ENCODE data around the gene ASXL1.
"Not testable (repeated sequence)": the region's sequence is repeated elsewhere in the genome, so short reads cannot be mapped to it uniquely, and the experiment has no call there.

The ASXL1 gene

DNA sequence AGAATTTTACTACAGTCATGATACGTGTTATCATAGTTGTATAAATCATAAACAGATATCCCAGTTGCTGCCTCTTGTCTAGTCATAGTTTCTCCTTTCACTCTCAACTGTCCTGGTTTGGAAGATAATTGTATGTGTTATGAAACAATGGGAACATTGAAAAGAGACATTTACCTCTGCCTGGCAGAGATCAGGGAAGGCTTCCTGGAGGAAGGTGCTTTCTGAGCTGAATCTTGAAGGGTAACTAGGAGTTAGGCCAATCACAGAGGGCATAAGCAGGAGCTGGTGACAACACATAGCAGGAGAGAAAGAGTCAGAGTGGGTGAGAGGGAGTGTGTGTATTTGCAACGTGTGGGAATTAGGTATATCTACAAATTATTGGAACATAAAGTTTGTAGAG, 5.4 kb downstream of the ASXL1 start:
- no peak for DNase-seq

DNA sequence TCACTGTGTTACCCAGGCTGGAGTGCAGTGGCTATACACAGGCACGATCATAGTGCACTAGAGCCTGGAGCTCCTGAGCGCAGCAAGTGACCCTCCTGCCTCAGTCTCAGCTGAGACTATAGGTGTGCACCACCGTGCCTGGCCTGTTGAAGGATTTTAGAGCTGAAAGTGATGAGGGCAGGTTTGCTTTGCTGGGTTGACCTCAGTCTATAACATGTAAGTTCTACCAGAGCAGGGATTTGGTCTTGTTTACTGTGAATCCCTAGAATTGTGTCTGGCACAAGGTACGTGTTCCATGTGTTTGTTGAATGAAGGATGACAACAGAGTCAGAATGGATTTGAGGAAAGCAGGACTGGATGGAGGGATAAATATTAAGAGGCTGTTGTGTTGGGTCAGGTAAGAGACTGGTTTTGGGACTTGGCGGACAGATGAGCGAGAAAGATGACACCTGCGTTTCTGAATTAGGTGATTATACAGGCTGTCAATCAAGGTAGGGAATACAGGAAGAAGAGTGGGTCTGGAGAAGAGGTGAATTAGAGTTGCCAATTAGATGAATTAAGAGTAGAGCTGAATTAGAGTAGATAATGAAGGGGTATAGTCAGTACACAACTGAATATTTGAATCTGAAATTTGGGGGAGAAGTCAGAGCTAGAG, 6.5 kb downstream of the ASXL1 start:
- DNase-seq: no peak

DNA sequence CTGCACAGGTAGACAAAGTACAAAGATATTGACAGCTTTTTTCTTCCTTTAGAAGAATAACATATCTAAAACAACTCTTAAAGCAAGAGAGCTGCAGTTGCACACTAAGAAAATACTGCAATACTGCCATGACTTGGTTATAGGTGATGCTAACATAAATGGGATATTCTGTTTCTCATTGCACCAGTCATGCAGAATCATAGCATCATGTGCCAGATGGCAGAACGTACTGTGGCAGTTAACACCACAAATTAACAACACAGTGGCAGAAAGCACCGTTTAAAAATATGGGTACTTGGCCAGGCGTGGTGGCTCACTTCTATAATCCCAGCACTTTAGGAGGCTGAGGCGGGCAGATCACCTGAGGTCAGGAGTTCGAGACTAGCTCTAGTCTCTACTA, 7.4 kb downstream of the ASXL1 start:
- no peak for DNase-seq

DNA sequence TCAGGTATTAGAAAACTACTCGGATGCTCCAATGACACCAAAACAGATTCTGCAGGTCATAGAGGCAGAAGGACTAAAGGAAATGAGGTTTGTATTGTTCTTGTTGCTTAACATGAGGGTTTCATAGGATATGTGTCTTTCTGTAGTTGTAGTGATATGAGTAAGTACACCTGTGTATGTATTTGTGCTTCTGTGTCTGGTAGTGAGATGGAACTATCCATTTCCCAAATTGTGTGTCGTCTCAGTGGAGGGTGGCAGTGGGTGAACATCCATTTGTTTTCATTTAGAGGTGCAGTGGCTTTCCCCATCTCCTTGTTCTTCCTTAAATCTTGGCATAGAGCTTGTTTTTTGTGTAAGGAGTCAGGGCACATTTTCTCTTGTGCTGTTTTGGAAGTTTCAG, 8.2 kb downstream of the ASXL1 start:
- DNase-seq: no peak

DNA sequence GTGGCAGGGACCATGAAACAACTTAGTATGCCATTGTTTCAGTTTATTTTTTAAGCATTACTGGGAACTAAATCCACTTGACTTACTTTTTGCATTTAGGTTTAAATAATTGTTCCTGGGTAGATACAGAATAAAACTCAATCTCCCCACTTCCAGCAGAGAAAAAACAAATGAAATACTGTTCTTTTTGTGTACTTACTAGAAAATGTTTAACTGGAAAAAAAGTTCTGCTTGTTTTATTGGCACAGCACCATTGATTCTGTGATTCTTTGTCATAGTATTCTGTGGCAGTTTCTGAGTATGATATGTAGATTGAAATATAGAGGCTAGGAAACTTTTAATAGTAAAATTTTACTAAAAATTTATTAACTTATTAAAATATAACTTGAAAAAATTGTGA, 10.2 kb downstream of the ASXL1 start:
- DNase-seq: no peak

DNA sequence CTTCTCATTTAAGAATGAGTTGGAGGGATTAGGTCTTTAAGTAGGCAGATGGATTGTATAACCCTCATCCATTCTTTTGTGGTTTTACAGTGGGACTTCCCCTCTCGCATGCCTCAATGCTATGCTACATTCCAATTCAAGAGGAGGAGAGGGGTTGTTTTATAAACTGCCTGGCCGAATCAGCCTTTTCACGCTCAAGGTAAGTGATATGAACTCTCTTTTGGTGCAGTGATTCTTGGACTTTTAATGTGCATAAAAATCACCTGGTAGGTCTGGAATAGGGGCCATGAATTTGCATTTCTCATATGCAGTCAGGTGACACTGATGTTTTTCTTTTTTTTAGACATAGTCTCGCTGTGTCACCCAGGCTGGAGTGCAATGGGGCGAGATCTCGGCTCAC, 10.8 kb downstream of the ASXL1 start:
- DNase-seq: no peak

DNA sequence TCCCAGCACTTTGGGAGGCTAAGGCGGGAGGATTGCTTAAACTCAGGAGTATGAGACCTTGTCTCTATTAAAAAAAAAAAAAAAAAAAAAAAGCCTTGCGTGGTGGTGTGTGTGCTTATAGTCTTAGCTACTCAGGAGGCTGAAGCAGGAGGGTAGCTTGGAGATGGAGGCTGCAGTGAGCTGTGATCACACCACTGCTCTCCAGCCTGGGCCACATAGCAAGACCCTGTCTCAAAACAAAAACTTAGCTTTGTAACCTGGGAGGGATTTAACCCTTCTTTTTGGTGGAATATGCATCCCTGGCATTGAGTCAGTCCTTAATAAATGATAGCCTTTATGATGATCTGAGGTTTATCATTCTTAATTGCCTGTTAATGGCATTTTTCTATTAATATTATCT, 12.8 kb downstream of the ASXL1 start:
- no peak for DNase-seq

DNA sequence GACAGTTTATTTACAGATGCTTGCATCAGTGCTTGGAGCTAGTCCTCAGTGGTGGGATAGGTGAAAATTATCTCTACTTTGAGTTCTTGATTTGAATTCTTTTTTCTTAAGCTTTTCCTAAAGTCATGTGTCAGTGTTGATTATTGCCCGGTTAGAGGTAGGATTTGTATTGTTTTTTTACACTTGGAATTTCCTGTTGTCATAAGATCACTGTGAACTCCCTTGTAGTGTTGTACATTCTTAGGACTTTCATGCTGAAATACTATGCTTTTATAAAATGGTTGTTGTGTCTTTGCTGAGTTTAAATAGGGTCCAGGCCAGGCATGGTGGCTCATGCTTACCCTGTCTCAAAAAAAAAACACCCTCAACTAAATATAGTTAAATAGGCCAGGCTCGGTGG, 20.3 kb downstream of the ASXL1 start:
- DNase-seq: no peak

DNA sequence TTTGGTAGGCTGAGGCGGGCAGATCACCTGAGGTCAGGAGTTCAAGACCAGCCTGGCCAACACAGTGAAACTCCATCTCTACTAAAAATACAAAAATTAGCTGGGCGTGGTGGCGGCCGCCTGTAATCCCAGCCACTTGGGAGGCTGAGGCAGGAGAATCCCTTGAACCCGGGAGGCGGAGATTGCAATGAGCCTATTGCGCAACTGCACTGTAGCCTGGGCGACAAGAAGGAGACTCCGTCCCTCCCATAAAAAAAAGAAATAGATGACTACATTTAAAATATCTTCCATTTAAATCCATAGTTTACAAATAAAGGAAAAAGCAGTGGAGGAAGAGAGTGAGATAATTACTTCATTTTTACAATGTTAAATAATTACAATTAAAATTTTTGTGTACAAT, 21.9 kb downstream of the ASXL1 start:
- DNase-seq: not testable (repeated sequence)

DNA sequence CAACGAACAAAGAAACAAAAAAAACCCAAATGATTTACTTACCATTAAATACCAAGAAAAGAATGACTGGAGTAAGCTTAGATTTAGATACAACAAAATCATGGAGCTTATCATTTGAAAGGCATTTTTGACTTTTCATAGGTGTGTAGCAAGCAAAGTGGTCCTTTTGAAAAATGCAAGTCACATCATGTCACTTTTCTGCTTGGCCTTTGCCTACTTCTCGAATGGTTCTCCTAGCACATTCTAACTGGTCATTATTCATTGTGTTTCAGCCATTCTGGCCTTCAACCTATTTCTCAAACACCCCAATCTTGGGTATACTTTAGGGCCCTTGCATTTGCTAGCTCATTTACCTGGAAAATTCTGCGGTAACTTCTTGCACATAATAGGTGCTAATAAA, 22.6 kb downstream of the ASXL1 start:
- DNase-seq: no peak

DNA sequence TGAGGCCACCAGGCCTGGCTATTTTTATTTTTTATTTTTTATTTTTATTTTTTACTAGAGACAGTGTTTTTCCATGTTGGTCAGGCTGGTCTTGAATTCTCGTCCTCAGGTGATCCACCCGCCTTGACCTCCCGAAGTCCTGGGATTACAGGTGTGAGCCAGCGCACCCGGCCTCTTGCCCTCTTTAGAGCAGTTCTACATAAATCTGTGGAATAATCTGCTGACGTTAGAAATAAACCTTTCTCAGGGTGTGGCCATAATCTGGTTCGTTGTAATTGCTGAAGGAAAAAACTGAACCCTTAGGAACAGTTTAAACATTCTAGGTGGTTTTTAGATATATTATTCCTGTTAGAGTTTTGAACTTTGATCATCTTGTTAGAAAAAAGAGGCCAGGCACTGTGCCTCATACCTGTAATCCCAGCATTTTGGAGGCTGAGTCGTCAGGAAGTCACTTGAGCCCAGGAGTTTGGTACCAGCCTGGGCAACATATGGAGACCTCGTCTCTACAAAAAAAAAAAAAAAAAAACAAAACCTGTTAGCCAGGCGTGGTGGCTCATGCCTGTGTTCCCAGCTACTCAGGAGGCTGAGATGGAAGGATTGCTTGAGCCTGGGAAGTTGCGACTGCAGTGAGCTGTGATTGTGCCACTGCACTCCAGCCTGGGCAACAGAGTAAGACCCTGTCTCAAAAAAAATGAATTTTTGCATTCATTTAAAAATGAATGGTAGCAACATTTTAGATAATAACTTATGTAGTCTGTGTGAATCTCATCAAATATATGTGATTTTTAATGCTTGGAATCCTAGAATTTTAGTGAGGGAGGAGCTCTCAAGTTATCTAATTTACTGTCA, 24.2 kb downstream of the ASXL1 start:
- no peak for DNase-seq

DNA sequence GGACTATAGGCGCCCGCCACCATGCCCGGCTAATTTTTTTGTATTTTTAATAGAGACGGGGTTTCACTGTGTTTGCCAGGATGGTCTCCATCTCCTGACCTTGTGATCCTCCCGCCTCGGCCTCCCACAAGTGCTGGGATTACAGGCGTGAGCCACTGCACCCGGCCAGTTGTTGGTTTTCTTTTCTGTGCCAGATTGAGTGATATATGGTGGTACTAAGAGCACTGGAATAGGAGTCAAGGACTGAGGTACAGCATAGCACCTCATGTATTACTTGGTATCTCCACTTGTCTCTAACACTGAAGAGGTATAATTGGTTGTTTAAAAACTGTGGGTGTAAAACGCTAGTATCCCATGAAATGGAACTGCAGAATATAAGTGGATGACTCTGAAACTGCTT, 25.3 kb downstream of the ASXL1 start:
- not testable (repeated sequence) for DNase-seq

DNA sequence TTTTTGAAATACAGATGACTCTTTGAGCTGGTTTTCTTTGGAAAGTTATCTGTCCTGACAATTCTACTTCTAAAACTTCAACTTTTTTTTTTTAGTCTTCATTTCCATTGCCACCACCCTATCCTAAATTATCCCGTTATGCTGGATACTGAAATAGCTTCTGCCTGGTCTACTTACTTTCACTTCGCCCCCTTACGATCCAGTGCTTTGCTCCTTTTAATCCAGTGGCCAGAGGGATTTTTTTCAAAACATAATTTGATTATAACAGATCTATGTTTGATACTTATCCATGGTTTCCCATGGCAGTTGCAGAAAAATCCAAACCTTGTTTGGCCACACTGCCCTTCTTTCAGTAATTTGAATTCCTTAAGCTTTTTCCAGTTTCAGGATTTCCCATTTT, 27.4 kb downstream of the ASXL1 start:
- no peak for DNase-seq

DNA sequence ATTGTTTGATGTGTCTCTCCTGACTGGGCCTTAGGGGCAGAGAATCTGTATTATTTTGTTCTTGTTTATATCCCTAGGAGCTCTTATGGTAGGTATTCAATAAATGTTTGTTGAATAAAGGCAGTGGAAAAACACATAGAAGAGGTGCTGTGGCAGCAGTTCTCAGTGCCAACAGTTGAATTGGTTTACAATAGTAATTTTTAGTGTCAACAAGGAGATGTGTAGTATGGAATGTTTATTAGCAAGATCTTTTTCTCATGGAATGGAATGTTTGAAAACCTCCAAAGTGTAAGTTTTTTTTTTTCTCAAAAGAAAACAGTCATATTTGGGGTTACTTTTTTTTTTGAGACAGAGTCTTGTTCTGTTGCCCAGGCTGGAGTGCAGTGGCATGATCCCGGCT, 28.0 kb downstream of the ASXL1 start:
- DNase-seq: no peak

DNA sequence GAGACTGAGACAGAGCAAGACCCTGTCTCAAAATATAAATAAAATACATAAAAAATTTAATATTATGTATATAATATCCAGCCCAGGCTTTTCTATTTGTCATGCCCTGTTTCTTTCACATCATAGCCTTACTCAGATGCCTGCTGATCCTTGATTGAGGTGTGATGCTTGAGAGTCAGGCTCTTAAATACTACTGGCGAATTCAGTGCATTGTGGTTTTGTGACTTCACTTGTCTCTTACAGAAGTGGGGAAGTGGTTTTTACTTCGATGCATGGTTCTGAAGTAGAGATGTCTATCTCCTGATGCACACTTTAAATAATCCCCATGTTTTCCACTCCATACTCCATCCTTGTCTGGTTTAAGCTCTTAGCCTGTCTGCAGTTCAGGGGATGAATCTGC, 29.1 kb downstream of the ASXL1 start:
- peak in 1 of 2 donors; percentile 54 for DNase-seq

DNA sequence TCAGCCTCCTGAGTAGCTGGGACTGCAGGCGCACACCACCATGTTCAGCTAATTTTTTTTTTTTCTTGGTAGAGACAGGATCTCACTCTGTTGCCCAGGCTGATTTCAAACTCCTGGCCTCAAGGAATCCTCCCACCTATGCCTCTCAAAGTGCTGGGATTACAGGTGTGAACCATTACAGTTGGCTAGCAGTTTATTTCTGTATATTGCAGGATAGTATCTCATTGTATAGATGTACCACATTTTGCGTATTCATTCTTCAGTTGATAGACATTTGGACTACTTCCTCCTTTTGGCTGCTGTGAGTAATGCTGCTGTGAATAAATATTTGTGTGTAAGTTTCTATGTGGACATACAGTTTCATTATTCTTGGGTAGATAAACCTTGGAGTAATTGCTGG, 32.9 kb downstream of the ASXL1 start:
- peak in 1 of 2 donors; percentile 76 for DNase-seq

DNA sequence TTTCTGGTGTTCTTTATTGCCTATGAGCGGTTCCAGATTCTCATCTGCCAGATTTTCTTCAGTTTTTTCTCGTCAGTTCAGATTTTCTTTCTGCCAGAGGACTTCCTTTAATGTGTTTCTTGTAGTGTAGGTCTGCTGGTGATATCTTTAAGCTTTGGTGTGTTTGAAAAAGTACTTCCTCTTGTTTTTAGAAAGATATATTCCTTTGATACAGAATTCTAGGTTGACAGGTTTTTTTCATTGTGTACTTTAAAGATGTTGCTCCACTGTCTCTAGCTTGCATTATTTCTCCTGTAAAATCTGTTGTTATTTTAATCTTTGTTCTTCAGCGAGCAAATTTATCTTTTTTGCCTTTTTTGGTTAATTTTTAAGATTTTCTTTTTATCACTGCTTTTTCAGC, 36.9 kb downstream of the ASXL1 start:
- no peak for DNase-seq

DNA sequence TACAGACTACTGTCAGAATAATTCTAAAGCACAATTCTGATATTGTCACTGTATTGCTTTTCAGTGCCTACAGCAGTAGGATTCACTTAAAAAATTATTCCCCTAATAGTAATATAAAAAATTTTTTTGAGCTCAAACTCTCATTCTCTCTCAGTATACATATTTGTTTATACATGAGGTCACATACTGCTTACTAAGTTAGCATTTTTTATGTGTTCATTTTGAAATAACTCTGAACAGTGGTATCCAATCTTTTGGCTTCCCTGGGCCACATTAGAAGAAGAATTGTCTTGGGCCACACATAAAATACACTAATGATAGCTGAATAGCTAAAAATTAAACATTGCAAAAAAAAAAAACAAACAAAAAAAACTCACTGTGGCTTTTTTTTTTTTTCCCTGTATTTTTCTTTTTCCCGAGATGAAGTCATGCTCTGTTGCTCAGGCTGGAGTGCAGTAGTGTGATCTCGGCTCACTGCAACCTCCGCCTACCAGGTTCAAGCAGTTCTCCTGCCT, 38.6 kb downstream of the ASXL1 start:
- no peak for DNase-seq

DNA sequence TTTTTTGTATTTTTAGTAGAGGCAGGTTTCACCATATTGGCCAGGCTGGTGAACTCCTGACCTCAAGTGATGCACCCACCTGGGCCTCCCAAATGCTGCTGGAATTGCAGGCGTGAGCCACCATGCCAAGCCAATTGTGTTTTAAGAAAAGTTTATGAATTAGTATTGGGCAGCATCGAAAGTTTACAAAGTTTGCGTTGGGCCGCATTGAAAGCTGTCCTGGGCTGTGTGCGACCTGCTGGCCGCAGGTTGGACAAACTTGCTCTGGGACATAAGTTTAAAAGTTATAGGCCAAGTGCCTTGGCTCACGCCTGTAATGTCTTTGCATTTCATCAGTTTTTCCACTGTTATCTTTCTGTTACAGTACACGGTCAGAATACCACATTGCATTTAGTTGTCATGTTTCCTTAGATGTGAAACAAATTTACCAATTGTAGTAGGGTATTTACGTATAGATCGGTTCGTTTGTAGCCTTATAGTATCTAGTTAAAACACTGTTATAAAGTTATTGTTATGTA, 39.5 kb downstream of the ASXL1 start:
- no peak for DNase-seq

DNA sequence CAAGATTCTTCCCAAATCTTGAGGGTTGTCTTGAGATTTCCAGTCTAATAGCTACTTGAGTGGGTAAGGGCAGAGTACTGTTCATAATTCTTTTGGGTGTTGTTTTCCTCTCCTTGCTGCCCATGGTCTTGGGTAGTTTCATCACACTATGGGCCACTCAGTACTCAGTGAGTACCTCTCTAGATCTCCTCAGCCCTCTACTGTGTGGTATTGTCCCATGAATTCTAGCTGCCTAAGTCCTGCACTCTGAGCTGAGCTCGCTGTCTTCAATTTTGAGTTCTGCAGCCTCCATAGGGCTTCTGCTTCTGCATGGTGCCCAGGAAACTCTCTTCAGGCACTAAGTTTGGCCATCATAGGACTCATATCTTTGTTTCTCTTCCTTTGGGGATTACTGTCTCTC, 42.3 kb downstream of the ASXL1 start:
- DNase-seq: no peak

DNA sequence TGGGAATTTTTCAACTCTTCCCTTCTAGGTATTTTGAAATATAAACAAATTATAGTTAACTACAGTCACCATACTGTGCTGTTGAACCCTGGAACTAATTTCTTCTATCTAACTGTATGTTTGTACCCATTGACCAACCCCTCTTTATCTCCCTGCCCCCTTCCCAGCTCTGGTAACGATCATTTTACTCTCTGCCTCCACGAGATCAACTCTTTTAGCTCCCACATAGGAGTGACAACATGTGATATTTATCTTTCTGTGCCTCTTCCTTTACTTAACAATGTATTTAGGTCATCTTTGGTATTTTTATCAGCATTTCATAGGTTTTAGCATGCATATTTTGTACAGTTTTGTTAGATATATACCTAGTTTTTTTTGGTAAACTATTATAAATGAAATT, 45.9 kb downstream of the ASXL1 start:
- DNase-seq: no peak

DNA sequence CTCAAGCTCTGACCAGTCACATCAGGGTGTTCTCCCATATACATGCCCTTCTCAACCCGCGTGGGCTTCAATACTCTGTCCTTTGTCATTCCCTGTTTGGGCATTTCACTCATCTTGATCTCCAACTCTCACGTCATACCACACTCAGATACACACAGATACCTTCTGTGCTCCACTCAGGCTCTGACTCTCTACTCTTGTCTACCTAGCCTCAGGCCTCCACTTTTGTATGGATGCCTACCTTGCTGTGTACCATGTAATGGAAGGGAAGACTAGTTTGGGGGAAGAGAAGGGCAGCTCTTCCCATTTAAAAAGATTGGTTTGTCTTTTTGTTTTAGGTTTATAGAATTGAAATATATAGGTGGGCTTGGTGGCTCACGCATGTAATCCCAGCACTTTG, 48.6 kb downstream of the ASXL1 start:
- no peak for DNase-seq

DNA sequence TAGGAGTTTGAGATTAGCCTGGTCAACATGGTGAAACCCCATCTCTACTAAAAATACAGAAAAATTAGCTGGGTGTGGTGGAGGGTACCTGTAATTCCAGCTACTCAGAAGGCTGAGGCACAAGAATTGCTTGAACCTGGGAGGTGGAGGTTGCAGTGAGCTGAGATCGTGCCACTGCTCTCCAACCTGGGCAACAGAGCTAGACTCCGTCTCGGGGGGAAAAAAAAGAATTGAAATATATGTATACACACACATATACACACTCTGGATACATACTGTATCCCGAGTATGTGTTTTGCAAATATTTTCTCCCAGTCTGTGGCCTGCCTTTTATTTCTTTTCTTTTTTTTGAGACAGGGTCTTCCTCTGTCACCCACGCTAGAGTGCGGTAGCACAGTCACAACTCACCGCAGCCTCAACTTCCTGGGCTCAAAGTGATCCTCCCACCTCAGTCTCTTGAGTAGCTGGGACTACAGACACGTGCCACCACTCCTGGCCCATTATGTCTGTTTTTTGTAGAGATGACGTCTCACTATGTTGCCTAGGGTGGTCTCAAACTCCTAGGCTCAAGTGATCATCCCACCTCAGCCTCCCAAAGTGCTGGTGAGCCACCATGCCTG, 49.1 kb downstream of the ASXL1 start:
- DNase-seq: not testable (repeated sequence)

Measured in bone marrow (tissue), 2 donors.